GM12872 (cell line): ENCODE measurements around the gene FRMD6.

ENCODE experiments used
- CTCF ChIP-seq: IDR thresholded peaks from 3 replicates; pipeline ENCODE4 v1.5.1; 2011; ENCODE audit warnings: low read depth, mild to moderate bottlenecking, low read length, moderate library complexity; ENCODE audit not compliant: insufficient read depth

The FRMD6 gene

GRCh38 chr14:51666826-51667225, 15.1 kb downstream of the FRMD6 start:
- no peak for TF ChIP-seq CTCF

- no peak for TF ChIP-seq CTCF
Observed at GRCh38 chr14:51668870-51669269, 17.2 kb downstream of the FRMD6 start.

GRCh38 chr14:51674294-51675002, 22.7 kb downstream of the FRMD6 start:
- no peak for TF ChIP-seq CTCF

GRCh38 chr14:51676549-51676948, 24.8 kb downstream of the FRMD6 start:
- no peak for TF ChIP-seq CTCF

GRCh38 chr14:51677266-51677665, 25.6 kb downstream of the FRMD6 start:
- TF ChIP-seq CTCF, result no peak

GRCh38 chr14:51677738-51678137, 26.0 kb downstream of the FRMD6 start:
- no peak for TF ChIP-seq CTCF

- TF ChIP-seq CTCF, result no peak
Observed at GRCh38 chr14:51680031-51680430, 28.3 kb downstream of the FRMD6 start.
